HG02588 (cell line): Measurements from ENCODE around the gene LPAR5.
"Not testable (repeated sequence)": the region's sequence is repeated elsewhere in the genome, so short reads cannot be mapped to it uniquely, and the experiment has no call there.

Experiments
- ATAC-seq: cut with Tn5 transposase; IDR thresholded peaks from one replicate; pipeline ENCODE4 v1.9.1; 2021; ENCODE audit warnings: mild to moderate bottlenecking, moderate library complexity; ENCODE audit not compliant: unreplicated experiment

LPAR5 gene

DNA sequence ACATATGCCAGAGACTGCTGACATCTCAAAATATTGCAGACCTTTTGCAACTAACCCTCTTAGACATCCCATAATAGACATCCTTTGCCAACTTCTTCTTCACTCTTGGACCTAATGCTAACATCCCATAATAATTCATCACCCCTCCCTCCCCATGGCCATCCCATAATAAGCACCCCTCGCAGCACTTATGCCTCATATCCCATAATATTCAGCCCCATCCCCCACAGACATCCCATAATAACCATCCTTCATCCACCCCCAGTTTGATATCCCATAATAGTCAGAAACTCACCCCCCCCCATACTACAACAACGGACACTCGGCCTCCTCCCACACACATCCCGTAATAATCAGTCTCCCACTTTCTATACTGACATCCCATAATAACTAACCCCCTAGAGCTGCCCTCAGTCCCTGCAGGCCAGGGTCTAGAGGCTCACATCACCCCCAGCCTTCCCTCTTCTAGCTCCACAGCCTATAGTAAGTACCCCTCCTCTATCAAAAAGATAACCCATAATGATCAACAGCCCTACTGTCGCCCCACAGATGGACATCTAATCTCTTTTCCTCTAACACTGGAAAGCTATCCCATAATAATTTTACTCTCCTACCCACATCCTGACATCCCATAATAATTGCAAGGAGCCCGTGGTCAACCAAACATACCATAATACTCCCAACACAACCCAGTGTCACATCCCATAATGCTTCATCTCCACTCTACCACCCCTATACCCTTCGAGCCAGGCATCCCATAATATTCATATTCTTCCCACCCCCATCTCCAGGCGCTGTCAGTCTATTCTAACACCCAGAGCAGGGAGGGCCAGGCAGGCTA is 27.8 kb downstream of the LPAR5 start:
- no peak for ATAC-seq

DNA sequence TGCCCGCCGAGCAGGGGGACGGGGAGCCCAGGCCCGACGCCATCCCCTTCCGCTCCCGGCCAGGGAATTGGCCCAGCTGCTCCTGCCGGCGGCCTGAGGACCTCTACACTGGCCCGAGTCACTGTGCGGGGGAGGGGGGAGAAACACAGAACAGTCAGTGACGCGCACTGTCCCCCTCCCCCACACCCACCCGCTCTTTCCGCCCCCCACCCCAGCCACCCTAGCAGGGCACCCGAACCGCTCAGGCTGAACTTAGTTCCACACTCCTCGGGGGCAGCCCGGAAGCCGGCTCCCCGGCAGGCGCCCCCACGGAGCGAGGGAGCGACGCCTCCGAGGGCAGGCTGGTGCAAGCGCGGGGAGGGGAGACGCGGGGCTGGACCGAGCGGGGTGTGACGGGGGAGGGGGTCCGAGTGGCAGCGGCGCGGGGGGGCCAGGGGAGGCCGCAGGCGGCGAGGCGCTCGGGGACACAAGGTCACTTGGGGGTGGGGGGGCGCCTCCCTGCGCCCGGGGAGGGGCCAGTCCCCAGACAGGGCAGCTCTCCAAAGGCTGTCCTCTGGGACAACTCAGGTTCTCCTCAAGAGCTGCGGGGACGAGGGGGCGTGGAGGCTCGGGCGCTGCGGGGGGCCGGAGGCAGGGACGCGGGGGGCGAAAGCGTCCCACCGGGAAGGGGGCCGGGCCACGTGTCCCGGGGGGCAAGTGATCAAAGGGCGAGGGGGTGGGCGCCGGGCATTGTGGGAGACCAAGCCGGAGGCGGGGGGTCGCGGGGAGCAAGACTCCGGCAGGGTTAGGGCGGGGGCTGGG is 29.2 kb downstream of the LPAR5 start:
- no peak for ATAC-seq

DNA sequence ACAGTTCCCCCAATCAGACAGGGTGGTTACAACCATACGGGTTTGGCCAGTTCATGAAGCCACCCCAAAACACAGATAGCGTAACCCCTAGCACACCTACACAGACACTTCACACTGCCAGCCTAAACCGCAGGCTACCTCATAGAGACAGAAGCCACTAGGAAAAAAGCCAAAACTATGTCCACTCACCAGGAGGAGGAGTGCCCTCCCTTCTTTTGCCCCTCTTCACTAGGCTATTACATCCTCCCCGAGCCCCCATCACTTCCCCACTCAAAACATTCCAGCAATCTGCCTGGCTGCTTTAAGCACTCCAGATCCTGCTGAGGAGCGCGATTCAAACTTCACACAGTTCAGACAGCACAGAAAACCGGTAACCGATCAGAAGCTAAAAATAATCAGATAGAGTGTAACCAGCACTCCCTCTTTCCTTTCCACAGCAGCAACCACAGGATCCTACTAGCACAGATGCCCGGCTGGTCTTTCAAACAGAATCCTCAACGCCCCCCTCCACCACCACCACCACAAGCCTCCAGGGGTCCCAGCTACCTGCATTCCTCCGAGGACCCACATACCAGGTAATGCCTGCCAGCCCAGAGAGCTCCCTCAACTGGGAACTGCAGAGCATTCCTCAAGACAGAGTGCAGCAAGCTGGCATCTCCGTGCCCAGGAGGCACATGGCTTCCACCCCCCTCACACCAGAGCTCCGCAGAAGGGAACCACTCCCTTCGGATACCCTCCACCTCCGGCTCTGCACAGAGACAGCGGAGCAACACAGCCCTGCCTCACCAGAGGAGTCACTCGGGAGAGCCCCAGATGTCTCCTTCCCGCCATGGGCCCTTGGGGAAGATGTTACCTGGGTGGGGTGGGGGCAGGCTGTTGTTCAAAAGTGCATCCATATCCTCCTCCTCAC is 30.1 kb downstream of the LPAR5 start:
- ATAC-seq, result no peak

DNA sequence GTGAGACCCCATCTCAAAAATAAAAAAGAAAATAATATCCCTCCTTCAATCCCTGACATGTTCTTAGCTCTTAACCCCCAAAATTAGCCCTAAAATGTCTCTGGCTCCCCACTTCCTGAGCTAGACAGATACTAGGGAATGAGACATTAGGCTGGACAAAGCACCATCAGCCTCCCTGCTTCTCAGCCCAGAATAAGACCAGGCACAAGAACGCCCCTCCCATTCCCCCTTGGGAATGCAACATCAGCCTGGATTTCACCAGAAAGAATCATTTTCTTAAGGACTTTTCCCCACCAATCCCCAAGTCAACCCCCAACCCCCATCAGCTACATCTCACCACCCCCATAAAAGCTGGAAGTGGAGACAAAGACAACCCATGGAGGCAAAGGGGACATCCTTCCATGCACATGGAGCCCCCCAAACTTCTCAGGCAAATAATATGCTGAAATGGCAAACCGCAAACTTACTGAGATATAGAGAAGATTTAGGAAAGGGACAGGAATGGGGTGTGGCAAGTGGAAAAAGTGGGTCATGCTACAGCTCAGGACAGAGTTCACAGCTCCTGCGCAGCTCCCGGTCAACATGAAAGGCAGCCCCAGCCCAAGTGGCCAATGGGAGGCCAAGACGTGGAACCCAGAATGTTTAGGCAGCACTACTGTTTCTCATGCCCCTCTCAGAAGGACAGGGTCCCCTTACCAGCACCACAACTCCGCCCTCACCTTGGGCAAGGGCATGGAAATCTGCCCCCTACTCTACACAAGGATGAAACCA is 31.3 kb downstream of the LPAR5 start:
- no peak for ATAC-seq

GRCh38 chr12:6603095-6603567 is 32.6 kb downstream of the LPAR5 start:
- no peak for ATAC-seq

- ATAC-seq, result no peak
Measured at GRCh38 chr12:6602526-6602925, 33.2 kb downstream of the LPAR5 start.

DNA sequence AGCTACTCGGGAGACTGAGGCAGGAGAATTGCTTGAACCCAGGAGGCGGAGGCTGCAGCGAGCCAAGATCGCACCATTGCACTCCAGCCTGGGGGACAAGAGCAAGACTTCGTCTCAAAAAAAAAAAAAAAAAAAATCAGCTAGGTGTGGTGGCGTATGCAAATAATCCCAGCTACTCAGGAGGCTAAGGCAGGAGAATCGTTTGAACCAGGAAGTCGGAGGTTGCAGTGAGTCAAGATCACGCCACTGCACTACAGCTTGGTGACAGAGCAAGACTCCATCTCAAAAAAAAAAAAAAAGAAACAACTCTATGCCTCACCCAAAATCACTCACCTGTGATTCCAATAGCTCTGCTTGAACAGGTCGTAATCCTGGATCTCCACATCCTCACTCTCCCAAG is 40.1 kb downstream of the LPAR5 start:
- ATAC-seq, result not testable (repeated sequence)

GRCh38 chr12:6592087-6592486 is 43.7 kb downstream of the LPAR5 start:
- ATAC-seq, result no peak

DNA sequence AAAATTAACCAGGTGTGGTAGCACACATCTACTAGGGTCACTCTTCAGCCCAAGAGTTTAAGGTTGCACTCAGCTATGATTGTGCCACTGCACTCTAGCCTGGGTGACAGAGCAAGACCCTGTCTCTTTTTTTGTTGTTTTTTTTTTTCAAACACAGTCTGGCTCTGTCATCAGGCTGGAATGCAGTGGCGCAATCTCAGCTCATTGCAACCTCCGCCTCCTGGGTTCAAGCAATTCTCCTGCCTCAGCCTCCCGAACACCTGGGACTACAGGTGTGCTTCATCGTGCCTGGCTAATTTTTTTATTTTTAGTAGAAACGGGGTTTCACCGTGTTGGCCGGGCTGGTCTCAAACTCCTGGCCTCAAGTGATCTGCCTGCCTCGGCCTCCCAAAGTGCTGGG is 49.2 kb downstream of the LPAR5 start:
- not testable (repeated sequence) for ATAC-seq

DNA sequence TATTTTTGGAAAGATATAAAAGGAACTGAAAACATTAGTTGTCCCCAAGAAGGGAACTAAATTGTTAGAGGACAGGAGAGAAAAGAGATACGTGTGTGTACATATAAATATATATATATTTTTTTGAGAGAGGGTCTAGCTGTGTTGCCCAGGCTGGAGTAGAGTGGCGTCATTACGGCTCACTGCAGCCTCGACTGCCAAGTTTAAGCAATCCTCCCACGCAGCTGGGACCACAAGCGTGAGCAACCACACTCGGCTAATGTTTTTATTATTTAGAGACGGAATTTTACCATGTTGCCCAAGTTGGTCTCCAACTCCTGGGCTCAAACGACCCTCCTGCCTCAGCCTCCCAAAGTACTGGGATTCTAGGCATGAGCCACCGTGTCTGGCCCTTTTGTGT is 51.5 kb downstream of the LPAR5 start:
- ATAC-seq, result no peak

- no peak for ATAC-seq
Measured at GRCh38 chr12:6582959-6583358, 52.8 kb downstream of the LPAR5 start.

- ATAC-seq, result no peak
Measured at GRCh38 chr12:6582196-6582595, 53.6 kb downstream of the LPAR5 start.

GRCh38 chr12:6575648-6576047 is 60.1 kb downstream of the LPAR5 start:
- no peak for ATAC-seq

DNA sequence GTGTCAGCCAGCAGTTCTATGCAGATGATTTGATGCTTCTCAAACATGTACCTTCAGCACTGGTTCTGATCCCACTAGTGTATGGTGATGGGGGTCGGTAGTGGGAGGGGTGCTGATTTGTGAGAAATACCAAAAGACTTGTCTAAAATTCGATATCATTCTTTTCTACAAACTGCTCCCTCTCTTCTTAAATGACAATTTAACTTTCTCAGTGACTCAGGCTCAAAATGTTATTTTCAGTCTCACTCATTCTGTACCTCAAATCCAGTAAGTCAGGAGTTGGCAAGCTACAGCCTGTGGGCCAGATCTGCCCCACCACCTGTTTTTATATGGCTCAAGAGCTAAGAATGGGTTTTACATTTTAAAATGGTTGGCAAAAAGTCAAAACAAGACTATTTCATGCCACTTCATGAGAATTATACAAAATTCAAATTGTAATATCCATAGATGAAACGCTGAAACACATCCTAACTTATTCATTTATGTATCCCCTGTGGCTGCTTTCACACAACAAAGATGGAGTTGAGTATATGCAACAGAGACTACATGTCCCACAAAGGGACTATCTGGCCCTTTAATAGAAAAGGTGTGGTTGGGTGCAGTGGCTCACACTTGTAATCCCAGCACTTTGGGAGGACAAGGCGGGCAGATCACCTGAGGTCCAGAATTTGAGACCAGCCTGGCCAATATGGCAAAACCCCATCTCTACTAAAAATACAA is 61.0 kb downstream of the LPAR5 start:
- ATAC-seq, result no peak

DNA sequence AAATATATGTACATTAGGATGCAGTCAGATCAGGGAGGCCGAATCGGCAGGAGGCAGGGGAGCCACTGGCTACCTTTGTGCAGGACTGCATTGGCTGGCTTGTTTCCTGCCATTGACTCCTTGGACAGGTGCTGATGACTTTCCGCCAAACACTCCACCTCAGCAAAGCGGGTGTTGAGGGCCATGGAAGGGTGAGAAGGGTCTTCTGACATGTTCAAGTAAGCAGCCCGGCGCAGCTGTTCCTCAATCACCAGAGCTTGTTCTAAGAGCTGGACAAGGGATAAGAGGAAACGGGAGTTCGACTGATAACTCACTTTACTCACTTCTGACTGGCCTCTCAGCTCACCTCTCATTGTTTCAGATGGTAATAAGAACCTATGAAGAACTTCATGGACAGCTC is 62.8 kb downstream of the LPAR5 start:
- ATAC-seq, result no peak

DNA sequence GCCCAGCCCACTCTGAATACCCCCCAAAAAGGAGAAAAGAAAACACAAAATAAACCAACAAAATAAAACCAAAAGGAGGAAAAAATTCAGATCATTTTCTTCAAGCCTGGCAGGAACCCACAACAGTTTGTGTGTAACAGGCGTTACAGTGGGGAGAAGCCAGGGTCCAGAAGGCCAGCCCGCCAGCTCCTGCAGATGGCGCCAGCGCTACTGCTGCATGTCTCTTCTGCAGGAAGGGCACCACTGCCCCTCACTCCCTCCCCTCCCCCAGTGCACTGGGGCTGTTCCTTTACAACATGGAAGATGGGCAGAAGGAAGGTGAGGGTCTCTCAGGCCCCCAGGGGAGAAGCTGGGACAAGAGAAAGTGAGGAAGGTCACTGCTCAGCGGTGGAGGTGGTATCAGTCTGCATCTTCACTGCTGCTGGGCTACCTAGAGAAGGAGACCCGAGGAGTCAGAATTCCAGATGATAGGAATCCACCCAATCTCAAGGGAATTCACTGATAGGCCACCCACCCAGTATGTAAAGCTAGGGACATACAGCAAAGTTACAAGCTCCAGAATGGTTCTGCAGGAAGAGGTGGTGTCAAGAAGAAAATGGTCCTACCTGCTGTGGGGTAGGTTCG is 65.4 kb downstream of the LPAR5 start:
- no peak for ATAC-seq

DNA sequence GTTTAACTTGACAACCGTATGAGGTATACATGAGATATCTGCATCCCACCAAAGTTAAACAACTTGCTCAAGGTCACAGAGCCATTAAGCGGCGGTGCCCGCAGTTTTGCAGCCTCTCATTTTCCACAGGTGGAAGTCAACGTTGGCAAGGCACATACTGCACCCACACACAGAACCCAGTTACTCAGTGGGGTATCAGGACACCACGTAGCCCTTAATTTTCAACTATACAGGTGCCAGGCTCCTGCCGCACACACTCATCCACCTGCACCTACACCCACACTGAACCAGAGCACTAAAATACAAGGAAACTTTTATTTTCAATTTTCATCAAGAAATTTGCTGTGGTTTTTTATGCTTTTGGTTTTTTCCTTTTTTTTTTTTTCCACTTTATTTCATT is 66.0 kb downstream of the LPAR5 start:
- ATAC-seq, result no peak

DNA sequence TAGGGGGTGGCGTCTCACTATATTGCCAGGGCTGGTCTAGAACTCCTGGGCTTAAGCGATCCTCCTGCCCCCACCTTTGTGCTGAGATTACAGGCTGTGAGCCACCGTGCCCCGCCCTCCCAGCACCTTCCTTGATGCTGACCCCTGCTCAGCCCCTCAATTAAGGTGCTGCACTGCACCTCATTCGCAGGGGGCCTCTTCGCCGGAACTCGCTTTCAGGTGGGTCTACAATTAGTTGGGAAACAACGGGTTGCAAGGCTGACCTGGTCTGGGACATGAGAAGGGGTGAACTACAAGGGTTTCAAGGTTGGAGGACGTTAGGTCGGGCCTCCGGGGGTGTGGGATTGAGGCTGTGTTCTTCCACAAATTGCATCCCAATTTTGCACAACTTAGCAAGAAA is 66.4 kb downstream of the LPAR5 start:
- ATAC-seq, result no peak
